ENCODE measurements around the gene TEKT3. TPM values are rescaled to one million over a fixed set of nuclear protein-coding genes. Genes with fewer than 3 reads are reported as not detected.

The TEKT3 gene
- total RNA-seq, 1 donor from 2014 or later, result not detected

DNA sequence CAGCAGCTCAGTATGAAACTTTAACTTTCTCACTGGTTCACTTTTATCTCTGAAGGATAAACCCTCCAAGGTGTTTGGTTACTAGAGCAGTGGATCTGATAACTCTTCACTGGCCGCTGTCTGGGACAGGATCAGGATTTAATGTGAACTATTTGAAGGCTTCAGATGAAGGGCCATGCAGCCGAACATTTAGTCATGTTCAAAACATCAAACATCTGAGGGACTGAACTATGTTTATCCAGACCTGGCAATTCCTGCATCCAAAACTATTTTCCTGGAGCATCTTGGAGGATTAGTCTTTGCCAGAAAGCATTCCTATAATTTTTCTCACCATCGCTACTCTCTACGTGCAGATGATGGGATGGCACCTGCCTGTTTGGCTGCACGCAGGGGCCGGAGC, 55.9 kb downstream of the TEKT3 start:
- no peak for DNase-seq (ENCODE audit: low spot score)
- Mint-ChIP-seq H3K4me1 (ENCODE audit: low read depth) (no peaks in the 10 kb centered on the region), H3K4me3 (no peak overlapping the region), H3K9me3 (no peaks in the 10 kb centered on the region), H3K27me3 (ENCODE audit: insufficient read depth) (peaks cover 11% of the 10 kb centered on the region), H3K36me3 (ENCODE audit: low read depth) (no peaks in the 10 kb centered on the region), H3K27ac (no peak overlapping the region)
- intact Hi-C loops (cut with micrococcal nuclease), result loop anchor here (10.0 kb wide), 1 partner anchor 59 kb away; the partner anchor contains the start of gene TEKT3

DNA sequence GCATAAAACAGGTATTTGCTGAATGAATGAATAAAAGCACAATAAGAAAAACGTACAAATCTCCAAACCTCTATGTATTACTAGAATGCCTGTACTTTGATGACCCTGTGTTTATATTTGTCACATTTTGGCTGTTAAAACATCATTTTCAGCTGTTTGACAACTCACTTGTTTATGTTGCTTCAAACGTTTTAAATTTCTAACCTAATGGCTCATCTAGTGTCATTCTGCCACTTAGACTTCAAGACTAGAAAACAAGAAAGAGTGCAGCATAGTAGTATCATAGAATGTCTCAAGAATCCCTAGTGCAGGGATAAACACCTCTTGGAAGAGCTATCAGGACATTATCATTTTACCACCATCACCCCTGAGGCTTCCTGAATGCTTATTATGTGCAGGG, 56.9 kb downstream of the TEKT3 start:
- no peaks in the 10 kb centered on the region for H3K4me1 Mint-ChIP-seq (ENCODE audit: low read depth)
- H3K36me3 Mint-ChIP-seq (ENCODE audit: low read depth), result no peaks in the 10 kb centered on the region
- intact Hi-C loops (cut with micrococcal nuclease), result loop anchor here (10.0 kb wide), 1 partner anchor 60 kb away; the partner anchor contains the start of gene TEKT3
- no peak for DNase-seq (ENCODE audit: low spot score)
- no peaks in the 10 kb centered on the region for H3K9me3 Mint-ChIP-seq
- no peak overlapping the region for H3K4me3 Mint-ChIP-seq
- peaks cover 11% of the 10 kb centered on the region for H3K27me3 Mint-ChIP-seq (ENCODE audit: insufficient read depth)
- no peak overlapping the region for H3K27ac Mint-ChIP-seq

DNA sequence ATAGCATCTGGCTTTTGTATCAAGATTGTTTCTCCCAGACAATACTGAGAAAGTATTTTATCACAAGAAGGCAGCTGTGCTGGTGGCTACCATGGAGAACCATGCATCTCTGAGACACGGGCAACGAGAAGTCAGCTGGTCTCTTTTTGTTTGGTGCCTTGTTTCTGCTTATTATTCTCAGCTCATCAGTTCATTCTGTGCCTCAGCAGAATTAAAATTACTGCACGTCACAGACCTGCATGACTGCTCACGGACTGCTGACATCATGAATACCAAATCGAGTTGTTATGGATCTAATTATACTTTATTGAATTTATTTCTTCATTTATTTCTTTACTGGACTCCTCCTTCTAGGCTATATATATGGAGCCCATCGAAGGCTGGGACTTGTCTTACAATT, 57.3 kb downstream of the TEKT3 start:
- Mint-ChIP-seq H3K4me3 (no peak overlapping the region), H3K36me3 (ENCODE audit: low read depth) (no peaks in the 10 kb centered on the region), H3K27me3 (ENCODE audit: insufficient read depth) (peaks cover 11% of the 10 kb centered on the region), H3K27ac (no peak overlapping the region), H3K9me3 (no peaks in the 10 kb centered on the region), H3K4me1 (ENCODE audit: low read depth) (no peaks in the 10 kb centered on the region)
- no peak for DNase-seq (ENCODE audit: low spot score)
- intact Hi-C loops (cut with micrococcal nuclease), result loop anchor here (10.0 kb wide), 1 partner anchor 61 kb away; the partner anchor contains the start of gene TEKT3

DNA sequence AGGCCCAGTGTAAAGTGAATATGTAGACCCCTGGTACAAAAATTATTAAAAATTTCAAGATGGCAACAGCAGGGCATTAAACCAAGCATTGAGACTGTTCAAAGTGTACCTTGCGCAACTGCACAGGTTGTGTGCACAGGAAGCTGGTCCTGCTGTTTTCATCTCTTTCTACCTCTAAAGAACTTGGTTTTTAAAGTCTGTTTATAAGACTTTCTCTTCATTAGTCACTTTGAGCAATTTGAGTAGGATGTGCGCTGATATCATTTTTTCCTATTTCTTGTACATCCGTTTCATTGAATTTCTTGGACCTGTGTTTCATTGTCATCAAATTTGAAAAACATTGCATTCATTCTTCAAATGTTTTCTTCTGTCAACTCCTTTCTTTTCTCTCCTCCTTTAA, 59.5 kb downstream of the TEKT3 start:
- no peaks in the 10 kb centered on the region for H3K9me3 Mint-ChIP-seq
- no peak overlapping the region for H3K4me3 Mint-ChIP-seq
- no peaks in the 10 kb centered on the region for H3K36me3 Mint-ChIP-seq (ENCODE audit: low read depth)
- H3K27me3 Mint-ChIP-seq (ENCODE audit: insufficient read depth), result peaks cover 13% of the 10 kb centered on the region
- intact Hi-C loops (cut with micrococcal nuclease), result loop anchor here (10.0 kb wide), 1 partner anchor 63 kb away; the partner anchor contains the start of gene TEKT3
- H3K4me1 Mint-ChIP-seq (ENCODE audit: low read depth), result no peaks in the 10 kb centered on the region
- peak overlapping the region; percentile 26 for H3K27ac Mint-ChIP-seq
- no peak for DNase-seq (ENCODE audit: low spot score)

DNA sequence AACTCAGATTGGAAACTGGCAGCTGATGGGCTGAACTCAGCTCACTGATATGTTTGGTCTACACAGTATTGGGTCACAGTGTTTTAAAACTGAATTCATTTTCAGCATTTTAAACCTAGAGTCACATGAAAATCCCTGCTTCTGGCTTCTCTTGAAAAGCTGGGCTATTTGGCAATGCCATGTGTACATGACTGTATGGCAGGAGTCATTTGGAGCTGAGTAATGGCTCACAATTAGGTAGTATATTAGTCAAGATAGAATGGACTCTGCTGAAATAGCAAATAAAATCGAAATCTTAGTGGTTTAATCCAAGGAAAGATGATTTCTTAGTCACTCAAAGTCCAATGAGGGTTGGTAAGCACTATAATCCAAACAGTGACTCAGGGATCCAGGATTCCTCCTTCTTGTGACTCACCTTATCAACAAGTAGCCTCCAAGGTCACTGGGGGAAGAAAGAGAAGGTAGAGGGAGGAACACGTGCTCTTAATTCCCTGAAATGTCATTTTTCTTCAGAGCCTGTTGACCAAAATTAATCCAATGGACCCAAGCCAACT, 62.4 kb downstream of the TEKT3 start:
- DNase-seq (ENCODE audit: low spot score), result no peak
- Mint-ChIP-seq H3K9me3 (peaks cover 8% of the 10 kb centered on the region), H3K27ac (no peak overlapping the region), H3K4me3 (no peak overlapping the region), H3K4me1 (ENCODE audit: low read depth) (no peaks in the 10 kb centered on the region), H3K36me3 (ENCODE audit: low read depth) (no peaks in the 10 kb centered on the region), H3K27me3 (ENCODE audit: insufficient read depth) (peaks cover 15% of the 10 kb centered on the region)
- intact Hi-C loops (cut with micrococcal nuclease), result no loop called here

DNA sequence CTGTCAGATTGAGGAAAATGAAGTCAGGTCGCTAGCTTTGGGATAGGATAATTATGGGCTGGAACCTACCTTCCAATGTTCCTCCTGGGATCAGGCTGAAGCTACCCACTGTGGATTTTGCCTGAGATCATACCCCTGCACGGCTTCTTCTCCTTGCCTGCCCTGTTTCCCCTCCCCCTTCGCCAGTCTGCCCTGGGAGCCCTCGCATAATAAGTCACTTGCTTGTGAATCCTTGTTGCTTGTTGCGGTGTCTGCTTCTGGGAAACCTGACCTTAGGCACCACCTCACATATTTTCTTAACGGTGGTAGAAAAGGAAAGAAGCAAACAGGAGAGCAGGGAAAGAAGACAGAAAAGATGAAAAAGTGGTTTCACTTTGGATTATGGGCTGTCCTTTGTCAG, 63.0 kb downstream of the TEKT3 start:
- Mint-ChIP-seq H3K36me3 (ENCODE audit: low read depth) (no peaks in the 10 kb centered on the region), H3K27ac (no peak overlapping the region), H3K27me3 (ENCODE audit: insufficient read depth) (peaks cover 15% of the 10 kb centered on the region), H3K9me3 (peaks cover 8% of the 10 kb centered on the region), H3K4me1 (ENCODE audit: low read depth) (no peaks in the 10 kb centered on the region), H3K4me3 (no peak overlapping the region)
- intact Hi-C loops (cut with micrococcal nuclease), result no loop called here
- DNase-seq (ENCODE audit: low spot score), result no peak

DNA sequence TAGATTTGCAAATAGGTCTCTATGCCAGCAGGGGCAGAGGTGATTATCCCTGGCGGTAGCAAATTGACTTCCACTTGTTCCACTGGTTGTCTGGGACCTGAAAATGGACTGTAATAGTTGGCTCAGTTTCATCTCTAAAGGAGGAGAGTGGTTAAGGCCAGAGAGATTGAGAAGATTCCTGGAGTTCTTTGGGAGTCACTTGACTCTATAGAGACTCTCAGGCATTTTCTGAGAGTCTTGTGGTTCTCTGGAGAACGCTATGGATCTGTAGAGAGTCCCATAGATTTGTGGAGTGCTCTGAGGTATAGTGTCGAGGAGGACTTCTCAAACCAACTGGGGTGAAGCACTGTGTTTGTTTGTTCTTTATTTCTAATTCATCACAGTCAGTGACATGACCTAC, 67.4 kb downstream of the TEKT3 start:
- Mint-ChIP-seq H3K4me3 (no peak overlapping the region), H3K36me3 (ENCODE audit: low read depth) (no peaks in the 10 kb centered on the region), H3K9me3 (peaks cover 8% of the 10 kb centered on the region), H3K27me3 (ENCODE audit: insufficient read depth) (peaks cover 16% of the 10 kb centered on the region), H3K4me1 (ENCODE audit: low read depth) (peaks cover 8% of the 10 kb centered on the region), H3K27ac (no peak overlapping the region)
- DNase-seq (ENCODE audit: low spot score), result no peak
- intact Hi-C loops (cut with micrococcal nuclease), result no loop called here

DNA sequence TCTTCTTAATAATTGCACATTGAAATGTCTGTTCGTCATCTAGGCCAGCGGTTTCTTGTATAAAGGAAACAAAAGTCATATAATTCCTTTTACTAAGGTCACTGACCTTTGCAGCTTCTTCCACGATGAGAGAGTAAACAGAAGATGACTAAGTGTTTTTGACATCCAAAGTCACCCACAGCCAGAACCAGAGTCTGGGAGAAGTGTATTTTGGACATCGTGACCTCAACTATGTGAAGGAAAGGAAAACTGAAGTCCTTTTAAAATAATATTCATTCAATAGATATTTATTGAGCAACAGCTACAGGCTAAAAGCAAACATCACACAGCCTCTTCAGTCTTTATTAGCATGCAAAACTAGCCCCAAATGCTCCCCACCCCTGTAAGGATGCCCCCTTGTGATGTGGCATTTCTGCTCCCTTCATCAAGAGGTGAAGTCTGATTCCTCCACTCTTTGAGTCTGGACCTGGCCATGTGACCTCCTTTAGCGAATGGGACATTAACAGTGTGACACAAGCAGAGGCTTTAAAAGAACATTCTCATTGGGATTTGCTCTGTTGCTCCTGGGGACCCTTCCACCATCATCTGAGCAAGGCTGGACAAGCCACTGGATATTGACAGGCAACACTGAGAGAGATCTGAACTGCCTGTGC, 68.1 kb downstream of the TEKT3 start:
- no peak for DNase-seq (ENCODE audit: low spot score)

DNA sequence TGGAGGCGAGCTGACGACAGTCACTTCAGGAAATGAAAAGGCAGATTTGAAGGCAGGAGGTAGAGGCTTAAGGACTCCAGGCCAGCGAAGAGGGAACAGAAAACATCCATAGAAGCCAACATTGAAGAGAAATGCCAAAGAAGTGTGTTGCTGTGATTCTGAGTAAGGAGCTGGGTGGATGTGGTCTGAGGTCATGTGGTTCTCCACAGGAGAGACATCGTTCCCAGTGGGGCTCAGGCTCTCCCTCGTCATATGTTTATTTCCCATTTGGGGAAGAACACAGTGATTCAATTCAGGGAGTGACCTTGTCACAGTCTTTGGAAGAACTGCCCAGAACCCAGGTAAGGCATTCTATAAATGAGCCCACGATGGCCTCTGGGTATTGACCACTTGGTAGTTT, 69.7 kb downstream of the TEKT3 start:
- Mint-ChIP-seq H3K27me3 (ENCODE audit: insufficient read depth) (peaks cover 26% of the 10 kb centered on the region), H3K9me3 (peaks cover 8% of the 10 kb centered on the region), H3K27ac (no peak overlapping the region), H3K36me3 (ENCODE audit: low read depth) (no peaks in the 10 kb centered on the region), H3K4me1 (ENCODE audit: low read depth) (peaks cover 8% of the 10 kb centered on the region), H3K4me3 (no peak overlapping the region)
- no peak for DNase-seq (ENCODE audit: low spot score)
- intact Hi-C loops (cut with micrococcal nuclease), result no loop called here

More for the DNA sequence above, 68.1 kb downstream of the TEKT3 start:
- Mint-ChIP-seq H3K4me1 (ENCODE audit: low read depth) (peaks cover 8% of the 10 kb centered on the region), H3K27ac (no peak overlapping the region), H3K4me3 (no peak overlapping the region), H3K36me3 (ENCODE audit: low read depth) (no peaks in the 10 kb centered on the region), H3K9me3 (peaks cover 8% of the 10 kb centered on the region), H3K27me3 (ENCODE audit: insufficient read depth) (peaks cover 19% of the 10 kb centered on the region)
- intact Hi-C loops (cut with micrococcal nuclease), result no loop called here

DNA sequence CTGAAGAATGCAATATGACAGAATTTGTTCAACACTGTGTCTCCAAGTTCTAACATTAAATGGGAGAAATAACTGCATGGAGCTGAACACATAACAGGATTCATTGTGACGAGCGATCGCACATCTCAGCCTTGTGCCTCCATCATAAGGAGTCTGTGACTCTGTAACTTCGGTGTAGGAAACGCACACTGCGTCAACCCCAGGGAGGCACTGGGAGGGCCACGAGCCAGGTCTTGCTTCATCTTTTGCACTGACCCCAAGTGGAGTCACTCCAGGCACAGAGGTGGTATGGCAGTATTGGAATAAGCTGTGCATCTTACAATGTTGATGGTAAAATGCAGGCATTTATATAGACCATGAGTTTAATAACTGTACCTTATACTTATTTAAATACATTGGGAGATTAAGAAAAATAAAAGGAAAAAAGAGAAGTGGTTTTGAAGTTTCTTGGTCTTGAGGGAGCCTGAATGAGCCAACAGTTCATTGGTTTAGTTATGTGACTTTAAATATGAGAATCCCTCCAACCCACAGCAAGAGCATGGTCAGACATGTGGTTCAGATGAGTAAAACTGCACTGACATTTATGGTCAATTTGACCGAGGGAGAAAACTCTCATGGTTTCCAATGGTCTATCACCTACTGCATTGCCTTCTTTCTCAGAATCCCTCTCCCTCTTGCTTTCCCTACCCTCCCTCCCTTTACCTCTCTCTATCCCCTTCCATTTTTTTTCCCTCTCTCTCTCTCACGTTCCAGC, 70.6 kb downstream of the TEKT3 start:
- no peak for DNase-seq (ENCODE audit: low spot score)
- Mint-ChIP-seq H3K36me3 (ENCODE audit: low read depth) (no peaks in the 10 kb centered on the region), H3K27me3 (ENCODE audit: insufficient read depth) (peaks cover 33% of the 10 kb centered on the region), H3K4me1 (ENCODE audit: low read depth) (peaks cover 8% of the 10 kb centered on the region), H3K27ac (no peak overlapping the region), H3K4me3 (no peak overlapping the region), H3K9me3 (peaks cover 8% of the 10 kb centered on the region)
- intact Hi-C loops (cut with micrococcal nuclease), result no loop called here

DNA sequence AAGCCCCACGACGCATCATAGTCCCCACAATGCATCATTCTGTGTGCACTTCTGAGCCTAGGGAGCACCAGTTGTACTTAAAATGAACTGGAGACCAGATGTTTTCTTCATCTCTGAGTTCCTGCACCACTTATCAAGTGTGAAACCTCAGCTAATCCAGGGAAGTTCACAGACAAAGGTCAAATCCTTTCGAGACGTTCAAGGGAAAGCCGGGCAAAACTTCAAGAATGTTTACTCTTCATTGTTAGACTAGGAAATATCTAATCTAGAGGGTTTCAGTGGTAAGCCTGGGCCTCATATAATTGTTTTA, 71.7 kb downstream of the TEKT3 start:
- intact Hi-C loops (cut with micrococcal nuclease), result no loop called here
- Mint-ChIP-seq H3K9me3 (peaks cover 3% of the 10 kb centered on the region), H3K27me3 (ENCODE audit: insufficient read depth) (peaks cover 44% of the 10 kb centered on the region), H3K36me3 (ENCODE audit: low read depth) (no peaks in the 10 kb centered on the region), H3K4me1 (ENCODE audit: low read depth) (peaks cover 8% of the 10 kb centered on the region), H3K27ac (no peak overlapping the region), H3K4me3 (no peak overlapping the region)
- no peak for DNase-seq (ENCODE audit: low spot score)

DNA sequence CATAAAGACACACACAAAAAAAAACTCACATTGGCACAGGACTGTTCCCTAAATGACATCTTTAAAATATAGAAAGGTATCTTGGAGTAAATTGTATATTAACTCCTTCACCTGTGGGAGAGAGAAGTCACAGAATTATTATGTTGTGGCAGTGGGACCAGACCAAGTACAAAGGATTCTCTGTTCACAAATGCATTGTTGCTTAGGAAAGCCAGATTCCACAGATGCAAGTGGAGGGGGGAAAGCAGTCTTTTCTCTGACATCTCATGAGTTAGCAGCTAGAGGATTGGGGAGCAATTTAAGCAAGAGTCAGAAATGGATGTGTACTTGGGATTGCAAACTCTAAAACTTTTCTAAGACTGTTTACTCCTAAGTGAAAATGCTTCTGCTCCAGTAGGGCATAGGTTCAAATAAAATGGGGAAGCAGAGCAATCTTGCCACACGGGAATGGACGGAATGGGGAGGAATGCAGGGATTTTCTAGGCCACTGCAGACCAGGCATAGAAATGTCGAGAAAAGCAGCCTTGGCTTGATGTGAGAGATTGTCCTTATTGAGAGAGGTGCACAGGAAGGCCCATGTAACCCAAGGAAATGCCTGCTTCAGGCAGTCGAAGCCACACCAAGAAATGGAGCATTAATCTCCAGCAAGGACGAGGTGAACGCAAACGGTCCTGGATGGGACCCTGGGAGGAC, 72.2 kb downstream of the TEKT3 start:
- no peaks in the 10 kb centered on the region for H3K9me3 Mint-ChIP-seq
- H3K27me3 Mint-ChIP-seq (ENCODE audit: insufficient read depth), result peaks cover 47% of the 10 kb centered on the region
- DNase-seq (ENCODE audit: low spot score), result no peak
- intact Hi-C loops (cut with micrococcal nuclease), result no loop called here
- H3K4me1 Mint-ChIP-seq (ENCODE audit: low read depth), result peaks cover 8% of the 10 kb centered on the region
- no peaks in the 10 kb centered on the region for H3K36me3 Mint-ChIP-seq (ENCODE audit: low read depth)
- H3K27ac Mint-ChIP-seq, result no peak overlapping the region
- H3K4me3 Mint-ChIP-seq, result no peak overlapping the region

DNA sequence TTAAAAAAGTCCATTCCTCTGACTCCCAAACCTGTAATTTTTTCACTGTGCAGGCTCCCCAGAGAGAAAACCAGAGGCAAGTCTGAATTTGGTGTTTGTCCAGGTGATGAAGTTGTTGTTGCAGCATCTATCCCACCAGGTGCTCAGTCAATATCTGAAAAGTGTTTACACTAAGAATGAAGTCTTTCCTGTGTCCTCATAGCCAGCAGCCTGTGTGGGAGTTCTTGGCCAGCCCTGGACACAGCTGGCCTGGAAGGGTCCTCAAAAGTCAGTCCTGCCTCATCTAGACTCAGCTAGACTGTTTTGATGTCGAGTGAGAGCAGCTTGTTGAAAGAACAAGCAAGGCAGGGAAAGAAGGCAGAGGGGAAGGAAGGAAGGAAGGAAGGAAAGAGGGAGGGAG, 72.9 kb downstream of the TEKT3 start:
- DNase-seq (ENCODE audit: low spot score), result no peak
- no peaks in the 10 kb centered on the region for H3K9me3 Mint-ChIP-seq
- H3K36me3 Mint-ChIP-seq (ENCODE audit: low read depth), result no peaks in the 10 kb centered on the region
- intact Hi-C loops (cut with micrococcal nuclease), result no loop called here
- no peak overlapping the region for H3K4me3 Mint-ChIP-seq
- no peak overlapping the region for H3K27ac Mint-ChIP-seq
- H3K4me1 Mint-ChIP-seq (ENCODE audit: low read depth), result peaks cover 8% of the 10 kb centered on the region
- peaks cover 54% of the 10 kb centered on the region for H3K27me3 Mint-ChIP-seq (ENCODE audit: insufficient read depth)
